PFSK-1 (cell line): ENCODE measurements around the gene SLC6A8.

Experiments
- FOXP2 ChIP-seq: optimal IDR thresholded peaks from 2 replicates; pipeline ENCODE3; 2011; ENCODE audit warnings: borderline replicate concordance, control low read depth, inconsistent platforms; ENCODE audit not compliant: insufficient read depth; ENCODE audit errors: extremely low read length, extremely low read depth
- POLR2AphosphoS5 ChIP-seq: IDR thresholded peaks from 2 replicates; pipeline ENCODE4 v1.6.1; 2012; ENCODE audit warnings: low read depth, mild to moderate bottlenecking, control low read depth, low read length, moderate library complexity
- SIN3A ChIP-seq: IDR thresholded peaks from 2 replicates; pipeline ENCODE4 v1.6.1; 2012; ENCODE audit warnings: mild to moderate bottlenecking, low read length, moderate library complexity, borderline replicate concordance; ENCODE audit not compliant: insufficient read depth
- TAF1 ChIP-seq: IDR thresholded peaks from 2 replicates; pipeline ENCODE4 v1.6.1; 2012; ENCODE audit warnings: low read length, control low read depth, borderline replicate concordance; ENCODE audit not compliant: insufficient read depth
- TF ChIP-seq, protein P1 (sequence below), 2 experiments: IDR thresholded peaks; 2 replicates each; pipeline versions ENCODE4 v1.6.1 to v1.8.0; 2011 to 2012; ENCODE audit warnings: low read depth in 2 of 2, low read length in 2 of 2, control low read depth in 1 of 2, inconsistent platforms in 1 of 2, mild to moderate bottlenecking in 1 of 2, moderate library complexity in 1 of 2; ENCODE audit not compliant: insufficient read depth in 1 of 2

Gene SLC6A8

DNA sequence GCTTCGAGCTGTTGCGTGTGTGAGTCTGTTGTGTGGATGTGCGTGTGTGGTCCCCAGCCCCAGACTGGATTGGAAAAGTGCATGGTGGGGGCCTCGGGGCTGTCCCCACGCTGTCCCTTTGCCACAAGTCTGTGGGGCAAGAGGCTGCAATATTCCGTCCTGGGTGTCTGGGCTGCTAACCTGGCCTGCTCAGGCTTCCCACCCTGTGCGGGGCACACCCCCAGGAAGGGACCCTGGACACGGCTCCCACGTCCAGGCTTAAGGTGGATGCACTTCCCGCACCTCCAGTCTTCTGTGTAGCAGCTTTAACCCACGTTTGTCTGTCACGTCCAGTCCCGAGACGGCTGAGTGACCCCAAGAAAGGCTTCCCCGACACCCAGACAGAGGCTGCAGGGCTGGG lies 8.4 kb downstream of the SLC6A8 start:
- TF ChIP-seq POLR2AphosphoS5, result no peak
- TF ChIP-seq FOXP2, result no peak
- TF ChIP-seq, protein P1, sequence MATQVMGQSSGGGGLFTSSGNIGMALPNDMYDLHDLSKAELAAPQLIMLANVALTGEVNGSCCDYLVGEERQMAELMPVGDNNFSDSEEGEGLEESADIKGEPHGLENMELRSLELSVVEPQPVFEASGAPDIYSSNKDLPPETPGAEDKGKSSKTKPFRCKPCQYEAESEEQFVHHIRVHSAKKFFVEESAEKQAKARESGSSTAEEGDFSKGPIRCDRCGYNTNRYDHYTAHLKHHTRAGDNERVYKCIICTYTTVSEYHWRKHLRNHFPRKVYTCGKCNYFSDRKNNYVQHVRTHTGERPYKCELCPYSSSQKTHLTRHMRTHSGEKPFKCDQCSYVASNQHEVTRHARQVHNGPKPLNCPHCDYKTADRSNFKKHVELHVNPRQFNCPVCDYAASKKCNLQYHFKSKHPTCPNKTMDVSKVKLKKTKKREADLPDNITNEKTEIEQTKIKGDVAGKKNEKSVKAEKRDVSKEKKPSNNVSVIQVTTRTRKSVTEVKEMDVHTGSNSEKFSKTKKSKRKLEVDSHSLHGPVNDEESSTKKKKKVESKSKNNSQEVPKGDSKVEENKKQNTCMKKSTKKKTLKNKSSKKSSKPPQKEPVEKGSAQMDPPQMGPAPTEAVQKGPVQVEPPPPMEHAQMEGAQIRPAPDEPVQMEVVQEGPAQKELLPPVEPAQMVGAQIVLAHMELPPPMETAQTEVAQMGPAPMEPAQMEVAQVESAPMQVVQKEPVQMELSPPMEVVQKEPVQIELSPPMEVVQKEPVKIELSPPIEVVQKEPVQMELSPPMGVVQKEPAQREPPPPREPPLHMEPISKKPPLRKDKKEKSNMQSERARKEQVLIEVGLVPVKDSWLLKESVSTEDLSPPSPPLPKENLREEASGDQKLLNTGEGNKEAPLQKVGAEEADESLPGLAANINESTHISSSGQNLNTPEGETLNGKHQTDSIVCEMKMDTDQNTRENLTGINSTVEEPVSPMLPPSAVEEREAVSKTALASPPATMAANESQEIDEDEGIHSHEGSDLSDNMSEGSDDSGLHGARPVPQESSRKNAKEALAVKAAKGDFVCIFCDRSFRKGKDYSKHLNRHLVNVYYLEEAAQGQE (IDR thresholded peaks at IDR 0.05; ENCODE audit: insufficient read depth in 1 of 2, low read depth in 2 of 2, low read length in 2 of 2), result no peak
- TF ChIP-seq SIN3A, result no peak
- no peak for TF ChIP-seq TAF1

DNA sequence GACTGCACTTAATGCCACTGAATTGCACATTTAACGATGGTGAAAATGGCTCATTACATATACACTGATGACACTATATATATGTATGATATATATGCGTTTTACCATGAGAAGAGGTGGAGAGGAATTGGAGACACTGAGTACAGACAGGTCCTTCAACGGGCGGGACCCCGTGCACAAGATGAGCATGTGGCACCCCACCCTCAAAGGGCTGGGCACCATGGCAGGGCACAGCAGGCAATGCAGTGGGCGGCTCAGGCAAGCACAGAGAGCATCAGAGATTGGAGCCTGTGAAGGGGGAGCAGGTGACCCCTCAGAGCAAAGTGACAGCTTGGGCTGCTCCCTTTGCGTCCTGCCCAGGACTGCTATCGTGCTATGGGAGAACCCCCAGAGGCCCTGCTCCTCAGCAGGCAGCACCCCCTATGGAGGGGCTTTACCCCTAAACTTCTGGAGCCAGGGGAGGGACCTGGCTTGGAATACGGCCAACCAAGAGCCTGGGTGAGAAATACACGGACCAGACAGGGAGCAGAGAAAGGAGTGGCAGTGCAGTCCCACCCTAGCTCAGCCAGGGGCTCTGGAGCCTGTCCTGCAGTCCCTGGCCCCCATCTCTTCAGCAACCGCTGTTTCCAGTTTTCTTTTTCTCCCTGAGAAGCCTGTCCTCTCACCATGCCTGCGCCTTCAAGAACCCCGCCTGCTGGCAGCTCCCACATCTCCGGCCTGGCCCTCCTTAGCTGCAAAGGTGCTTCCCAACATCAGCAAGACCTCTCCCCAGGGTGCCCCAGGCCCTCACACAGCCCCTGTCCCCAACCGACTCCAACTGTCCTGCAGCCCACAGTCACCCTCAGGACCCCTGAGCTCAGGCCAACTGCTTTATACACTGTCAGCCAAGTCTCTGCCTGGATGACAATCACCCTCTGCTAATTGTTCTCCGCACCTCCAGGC lies 10.5 kb downstream of the SLC6A8 start:
- TF ChIP-seq FOXP2 (no peak), TAF1 (no peak), SIN3A (no peak), POLR2AphosphoS5 (no peak)
- TF ChIP-seq, protein P1 (IDR thresholded peaks at IDR 0.05; ENCODE audit: insufficient read depth in 1 of 2, low read depth in 2 of 2, low read length in 2 of 2), result no peak

DNA sequence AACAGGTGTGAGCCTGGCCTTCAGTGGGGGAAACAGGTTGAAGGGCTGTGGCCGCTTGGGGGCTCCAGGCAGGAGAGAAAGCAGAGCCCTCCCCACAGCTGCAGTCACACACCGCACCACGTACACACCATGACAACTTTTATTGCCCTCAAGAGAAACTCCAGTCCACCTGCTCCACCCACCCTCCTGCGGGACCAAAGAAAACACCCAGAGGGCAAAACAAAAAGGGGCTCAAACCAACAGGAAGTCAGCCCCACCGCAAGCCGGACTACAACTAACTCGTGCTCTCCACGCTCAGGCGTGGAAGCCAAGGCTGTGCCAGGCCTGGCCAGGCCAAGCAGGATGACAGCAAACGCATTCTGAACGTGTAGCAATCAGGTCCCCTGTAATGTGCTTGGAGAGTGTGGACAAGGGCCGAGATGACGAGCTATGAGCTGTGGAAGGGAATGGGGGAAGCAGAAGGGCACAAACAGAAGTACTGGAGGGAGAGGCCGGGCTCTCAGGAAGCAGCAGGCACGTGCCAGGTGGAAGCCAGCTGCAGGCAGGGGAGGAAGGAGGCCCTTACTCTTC lies 12.7 kb downstream of the SLC6A8 start:
- TF ChIP-seq POLR2AphosphoS5 (no peak), TAF1 (no peak), SIN3A (no peak), FOXP2 (no peak)
- TF ChIP-seq, protein P1 (IDR thresholded peaks at IDR 0.05; ENCODE audit: insufficient read depth in 1 of 2, low read depth in 2 of 2, low read length in 2 of 2), result no peak

DNA sequence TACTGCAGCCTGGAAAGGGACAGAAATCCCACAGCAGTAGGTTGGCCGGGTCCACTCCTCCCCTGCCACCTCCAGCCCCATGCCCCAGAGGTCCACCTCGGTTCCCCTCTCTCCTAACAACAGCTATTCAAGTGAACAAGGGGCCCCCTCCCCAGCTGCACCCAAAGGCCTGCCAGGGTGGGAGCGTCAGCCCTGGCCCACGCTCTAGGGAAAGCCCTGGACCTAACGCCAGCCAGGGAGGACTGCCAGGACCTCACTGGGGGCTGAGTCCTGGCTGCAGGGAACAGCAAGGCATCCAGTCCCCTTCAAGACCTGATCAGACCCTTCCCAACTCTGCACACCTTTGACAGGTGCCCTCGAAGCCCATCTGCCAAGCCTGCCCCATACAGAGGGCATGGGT lies 13.2 kb downstream of the SLC6A8 start:
- TF ChIP-seq TAF1, result no peak
- no peak for TF ChIP-seq FOXP2
- no peak for TF ChIP-seq SIN3A
- TF ChIP-seq POLR2AphosphoS5, result no peak
- TF ChIP-seq, protein P1 (IDR thresholded peaks at IDR 0.05; ENCODE audit: insufficient read depth in 1 of 2, low read depth in 2 of 2, low read length in 2 of 2), result no peak
